ENCODE results near the gene TBPL2.

GRCh38 chr14:55388160-55388559, 52.3 kb downstream of the TBPL2 start:
- TF ChIP-seq POLR2AphosphoS5 (IDR thresholded peaks at IDR 0.05; ENCODE audit: low read depth, low read length) (no peak), POLR2A (IDR thresholded peaks at IDR 0.05; ENCODE audit: low read depth, low read length) (no peak)
